SK-N-SH (cell line): Measurements from ENCODE around the gene CHCHD6. TPM values are rescaled to one million over a fixed set of nuclear protein-coding genes. Genes with fewer than 3 reads are reported as not detected.

Experiments used
- CTCF ChIA-PET: fragments of 300-600, 350-600 bp; formaldehyde crosslinking; extraction: SDS; loops from one replicate; lab custom pipeline; 2021; lab: Yijun Ruan, JAX
- POLR2A ChIA-PET: fragments of 350-600 bp; sonication (Branson Sonifier 250); formaldehyde crosslinking; extraction: SDS; loops from one replicate; lab custom pipeline; 2020; ENCODE audit warnings: antibody characterized with exemption, inconsistent platforms; lab: Yijun Ruan, JAX
- DNase-seq: peaks from one replicate; pipeline ENCODE4 v3.0.0; 2012
- H2AFZ ChIP-seq: fragments of 200-600 bp; sonication (generic); 2 replicates; pipeline ENCODE4 v1.8.1; 2016; ENCODE audit warnings: antibody characterized with exemption, mild to moderate bottlenecking, low read depth
- H3F3A ChIP-seq: fragments of 200-600 bp; sonication (generic); replicated peaks from 2 replicates; pipeline ENCODE3; 2016; ENCODE audit warnings: antibody characterized with exemption, mild to moderate bottlenecking; ENCODE audit not compliant: insufficient read depth
- H3K27ac ChIP-seq, 2 experiments: fragments of 200-500 bp in 1 of 2; fragments of 200-600 bp in 1 of 2; sonication (Bioruptor generic) in 1 of 2; sonication (generic), shearing (Covaris generic) in 1 of 2; 2 replicates each; pipeline versions ENCODE4 v1.5.1 to v1.6.1; 2014 to 2016; ENCODE audit warnings: low read depth in 2 of 2, inconsistent platforms in 1 of 2, low read length in 1 of 2, mild to moderate bottlenecking in 1 of 2, mixed read lengths in 1 of 2
- H3K27me3 ChIP-seq: fragments of 200-600 bp; sonication (generic), shearing (Covaris generic); 2 replicates; pipeline ENCODE4 v1.6.1; 2016; ENCODE audit warnings: mixed run types; ENCODE audit not compliant: insufficient read depth
- H3K36me3 ChIP-seq, 2 experiments: fragments of 200-500 bp in 1 of 2; fragments of 200-600 bp in 1 of 2; sonication (Bioruptor generic) in 1 of 2; sonication (generic) in 1 of 2; replicated peaks in 1 of 2; 2 replicates each; pipeline versions ENCODE3 to v1.5.1; 2014 to 2016; ENCODE audit warnings: low read length in 1 of 2, mild to moderate bottlenecking in 1 of 2; ENCODE audit not compliant: insufficient read depth in 2 of 2, control insufficient read depth in 1 of 2
- H3K4me1 ChIP-seq, 2 experiments: fragments of 200-500 bp in 1 of 2; fragments of 200-600 bp in 1 of 2; sonication (Bioruptor generic) in 1 of 2; sonication (generic), shearing (Covaris generic) in 1 of 2; 2 replicates each; pipeline versions ENCODE4 v1.5.1 to v1.6.1; 2014 to 2016; ENCODE audit warnings: low read depth in 1 of 2, low read length in 1 of 2, mixed run types in 1 of 2; ENCODE audit not compliant: insufficient read depth in 2 of 2, control insufficient read depth in 1 of 2
- H3K4me2 ChIP-seq: fragments of 200-600 bp; sonication (generic), shearing (Covaris generic); 2 replicates; pipeline ENCODE4 v1.6.1; 2017; ENCODE audit warnings: mixed run types
- H3K4me3 ChIP-seq, 2 experiments: fragments of 200-500 bp in 1 of 2; fragments of 200-600 bp in 1 of 2; sonication (Bioruptor generic) in 1 of 2; sonication (generic), shearing (Covaris generic) in 1 of 2; 2 replicates each; pipeline versions ENCODE4 v1.5.1 to v1.8.1; 2014 to 2016; ENCODE audit warnings: low read depth in 2 of 2, inconsistent platforms in 1 of 2, low read length in 1 of 2, mild to moderate bottlenecking in 1 of 2, mixed read lengths in 1 of 2, moderate library complexity in 1 of 2
- H3K79me2 ChIP-seq: fragments of 200-600 bp; sonication (generic); 2 replicates; pipeline ENCODE4 v1.8.1; 2017; ENCODE audit warnings: mild to moderate bottlenecking; ENCODE audit not compliant: insufficient read depth
- H3K9ac ChIP-seq: fragments of 200-600 bp; sonication (generic); 2 replicates; pipeline ENCODE4 v1.6.1; 2017; ENCODE audit warnings: mixed run types
- H3K9me2 ChIP-seq: fragments of 200-600 bp; sonication (generic); 2 replicates; pipeline ENCODE4 v1.6.1; 2017; ENCODE audit warnings: mixed run types
- H3K9me3 ChIP-seq: fragments of 200-600 bp; sonication (generic); 2 replicates; pipeline ENCODE4 v1.6.1; 2017; ENCODE audit warnings: mixed run types, mild to moderate bottlenecking, moderate library complexity
- H4K20me1 ChIP-seq: fragments of 200-600 bp; sonication (generic); 2 replicates; pipeline ENCODE4 v1.6.1; 2017; ENCODE audit warnings: mild to moderate bottlenecking, mixed run types; ENCODE audit not compliant: insufficient read depth
- EP300 ChIP-seq, 2 experiments: IDR thresholded peaks; 2 replicates each; pipeline versions ENCODE4 v1.4.0 to v1.6.1; 2012; ENCODE audit warnings: borderline replicate concordance in 1 of 2, low read depth in 1 of 2, low read length in 1 of 2
- GABPA ChIP-seq: IDR thresholded peaks from 2 replicates; pipeline ENCODE4 v1.4.0; 2012; ENCODE audit warnings: low read depth, mild to moderate bottlenecking
- GATA2 ChIP-seq: sonication (generic); formaldehyde crosslinking; IDR thresholded peaks from 2 replicates; pipeline ENCODE4 v1.5.0; 2020; ENCODE audit warnings: mild to moderate bottlenecking, missing genetic modification reagents
- JUND ChIP-seq: IDR thresholded peaks from 2 replicates; pipeline ENCODE4 v1.4.0; 2012
- NFIC ChIP-seq: IDR thresholded peaks from 2 replicates; pipeline ENCODE4 v1.4.0; 2012; ENCODE audit warnings: borderline replicate concordance
- NRF1 ChIP-seq: IDR thresholded peaks from 2 replicates; pipeline ENCODE4 v1.6.1; 2012; ENCODE audit warnings: low read depth, mild to moderate bottlenecking, low read length
- RAD21 ChIP-seq: IDR thresholded peaks from 2 replicates; pipeline ENCODE4 v1.6.1; 2012; ENCODE audit warnings: mild to moderate bottlenecking, low read length
- RFX5 ChIP-seq: IDR thresholded peaks from 2 replicates; pipeline ENCODE4 v1.6.1; 2012; ENCODE audit warnings: mild to moderate bottlenecking, improper control_type of control experiment, low read length
- YY1 ChIP-seq: IDR thresholded peaks from 2 replicates; pipeline ENCODE4 v1.4.0; 2012; ENCODE audit warnings: low read depth, mild to moderate bottlenecking
- WGBS: methylation state at CpG from one replicate; pipeline ENCODE4 v1.1.6; 2017; ENCODE audit warnings: low lambda C conversion rate; 5-methylcytosine and 5-hydroxymethylcytosine counted together
- polyA plus RNA-seq, 3 experiments: library from polyadenylated mRNA; depleted of rRNA; stranded (reverse); fragments of >200 nt; gene quantifications; 2 replicates each; pipeline ENCODE4 v1.2.3, GENCODE V29; 2012
- TF ChIP-seq, protein P1 (sequence below): IDR thresholded peaks from 2 replicates; pipeline ENCODE4; 2012
- TF ChIP-seq, protein P2 (sequence below): IDR thresholded peaks from 2 replicates; pipeline ENCODE4 v1.6.1; 2012; ENCODE audit warnings: mild to moderate bottlenecking, low read depth, low read length, moderate library complexity
- TF ChIP-seq, protein P3 (sequence below): IDR thresholded peaks from 2 replicates; pipeline ENCODE4 v1.4.0; 2012; ENCODE audit warnings: low read depth, borderline replicate concordance
- TF ChIP-seq, protein P4 (sequence below): IDR thresholded peaks from 2 replicates; pipeline ENCODE4 v1.4.0; 2012; ENCODE audit warnings: low read depth

The CHCHD6 gene
- polyA plus RNA-seq, 1 of the 3 experiments (the other 2 are of a cell fraction), result 42.5 TPM

DNA sequence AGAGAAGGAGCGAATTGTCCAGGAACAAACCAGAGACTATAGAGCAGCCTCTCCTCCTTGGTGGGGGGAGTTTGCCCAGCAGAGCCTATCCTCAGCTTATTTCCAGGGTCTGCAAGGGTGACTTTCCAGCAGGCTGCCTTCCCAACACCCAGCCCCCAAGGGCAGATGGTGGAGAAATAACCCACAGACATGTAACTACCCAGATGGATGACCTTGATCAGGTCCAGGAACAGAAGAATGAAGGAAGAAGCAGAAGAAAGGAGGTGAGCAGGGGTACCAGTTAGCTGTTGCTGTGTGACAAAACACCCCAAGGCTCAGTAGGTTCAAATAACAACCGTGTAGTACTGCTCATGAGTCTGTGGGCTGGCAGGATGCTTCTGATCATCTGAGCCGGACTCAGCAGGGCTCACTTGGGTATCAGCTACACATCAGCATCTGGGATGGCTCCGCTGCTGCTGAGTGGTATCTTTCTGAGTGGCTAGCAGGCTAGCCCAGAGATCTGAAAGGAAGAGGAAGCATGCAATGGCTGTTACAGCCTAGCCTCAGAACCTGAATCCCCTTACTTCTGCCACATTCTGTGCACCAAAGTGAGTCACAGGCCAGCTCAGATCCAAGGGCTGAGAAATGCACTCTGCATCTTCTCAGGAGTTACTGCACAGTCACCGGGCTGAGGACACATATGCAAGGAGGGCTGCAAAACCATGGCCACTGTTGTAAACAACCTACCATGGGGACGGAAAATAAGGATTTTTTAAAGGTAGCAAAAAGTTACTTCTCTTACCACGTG, 26.9 kb upstream of the CHCHD6 start:
- TF ChIP-seq, protein P1, sequence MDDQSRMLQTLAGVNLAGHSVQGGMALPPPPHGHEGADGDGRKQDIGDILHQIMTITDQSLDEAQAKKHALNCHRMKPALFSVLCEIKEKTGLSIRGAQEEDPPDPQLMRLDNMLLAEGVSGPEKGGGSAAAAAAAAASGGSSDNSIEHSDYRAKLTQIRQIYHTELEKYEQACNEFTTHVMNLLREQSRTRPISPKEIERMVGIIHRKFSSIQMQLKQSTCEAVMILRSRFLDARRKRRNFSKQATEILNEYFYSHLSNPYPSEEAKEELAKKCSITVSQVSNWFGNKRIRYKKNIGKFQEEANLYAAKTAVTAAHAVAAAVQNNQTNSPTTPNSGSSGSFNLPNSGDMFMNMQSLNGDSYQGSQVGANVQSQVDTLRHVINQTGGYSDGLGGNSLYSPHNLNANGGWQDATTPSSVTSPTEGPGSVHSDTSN, result no peak
- 72% methylated on average over 7 of the region's 7 CpGs for WGBS
- POLR2A ChIA-PET, result no interaction called here
- H3K9me2 ChIP-seq, result no peaks in the 10 kb centered on the region
- no peak overlapping the region for H3K4me2 ChIP-seq
- H4K20me1 ChIP-seq, result no peaks in the 10 kb centered on the region
- H2AFZ ChIP-seq, result no peak overlapping the region
- CTCF ChIA-PET, result interaction anchor here (1.0 to 6.7 kb wide), 8 partner anchors 10 to 871 kb away, joined by 3 to 172 read pairs (median 3); no protein-coding TSS in a partner anchor
- H3K27me3 ChIP-seq, result no peaks in the 10 kb centered on the region
- H3K4me3 ChIP-seq, result no peak overlapping the region
- H3K79me2 ChIP-seq, result no peaks in the 10 kb centered on the region
- no peak overlapping the region for H3K27ac ChIP-seq
- peaks cover 15 to 31% of the 10 kb centered on the region in 2 experiments; a peak in 3 of 4 replicates for H3K4me1 ChIP-seq
- H3F3A ChIP-seq, result no peaks in the 10 kb centered on the region
- DNase-seq, result no peak
- peaks cover 7% of the 10 kb centered on the region; the same call in 1 of the 2 replicates for H3K9me3 ChIP-seq
- H3K9ac ChIP-seq, result no peak overlapping the region
- H3K36me3 ChIP-seq, result no peaks in the 10 kb centered on the region

DNA sequence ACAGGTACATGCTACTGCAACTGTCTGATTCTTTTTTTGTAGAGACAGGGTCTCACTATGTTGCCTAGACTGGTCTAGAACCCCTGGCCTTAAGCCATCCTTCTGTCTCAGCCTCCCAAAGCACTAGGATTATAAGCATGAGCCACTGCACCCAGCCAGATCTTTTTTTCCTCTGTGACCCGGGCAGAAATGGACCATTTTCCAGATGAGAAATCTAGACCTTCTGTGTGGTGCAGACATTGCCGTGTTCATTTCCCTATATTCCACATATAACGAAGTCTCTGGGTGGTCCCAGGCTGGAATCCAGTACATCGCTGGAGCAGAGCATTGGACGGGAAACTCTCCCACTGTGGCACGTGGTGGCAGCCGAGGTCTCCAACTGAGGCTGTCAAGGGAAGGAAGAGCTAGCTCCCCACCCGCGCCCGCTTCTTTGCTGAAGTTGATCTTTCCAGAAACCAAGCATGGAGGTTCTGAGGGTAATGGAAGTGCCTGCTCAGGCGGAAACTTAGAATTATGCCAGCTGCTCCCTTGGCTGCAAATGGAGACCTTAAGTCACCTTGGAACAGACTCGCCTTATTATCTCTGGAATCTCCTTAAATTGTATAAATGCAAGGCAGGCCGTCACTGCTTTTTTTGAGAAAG, 26.1 kb upstream of the CHCHD6 start:
- Histone ChIP-seq H4K20me1 (no peaks in the 10 kb centered on the region), H3K9me3 (peaks cover 7% of the 10 kb centered on the region; the same call in 1 of the 2 replicates), H3K9ac (no peak overlapping the region), H3K4me1 (peaks cover 15 to 40% of the 10 kb centered on the region in 2 experiments; a peak in 3 of 4 replicates), H3K4me3 (no peak overlapping the region), H3K4me2 (no peak overlapping the region), H3K9me2 (no peaks in the 10 kb centered on the region), H3K36me3 (no peaks in the 10 kb centered on the region), H3K27ac (no peak overlapping the region), H3F3A (no peaks in the 10 kb centered on the region), H3K79me2 (no peaks in the 10 kb centered on the region), H3K27me3 (no peaks in the 10 kb centered on the region), H2AFZ (no peak overlapping the region)
- DNase-seq, result no peak
- ChIA-PET CTCF (interaction anchor here (1.0 to 6.9 kb wide), 16 partner anchors 11 to 870 kb away, joined by 3 to 172 read pairs (median 9); partner anchors contain the start of genes CHCHD6, CHST13, PLXNA1 and TXNRD3), POLR2A (no interaction called here)
- no peak for TF ChIP-seq GABPA
- TF ChIP-seq, protein P2, sequence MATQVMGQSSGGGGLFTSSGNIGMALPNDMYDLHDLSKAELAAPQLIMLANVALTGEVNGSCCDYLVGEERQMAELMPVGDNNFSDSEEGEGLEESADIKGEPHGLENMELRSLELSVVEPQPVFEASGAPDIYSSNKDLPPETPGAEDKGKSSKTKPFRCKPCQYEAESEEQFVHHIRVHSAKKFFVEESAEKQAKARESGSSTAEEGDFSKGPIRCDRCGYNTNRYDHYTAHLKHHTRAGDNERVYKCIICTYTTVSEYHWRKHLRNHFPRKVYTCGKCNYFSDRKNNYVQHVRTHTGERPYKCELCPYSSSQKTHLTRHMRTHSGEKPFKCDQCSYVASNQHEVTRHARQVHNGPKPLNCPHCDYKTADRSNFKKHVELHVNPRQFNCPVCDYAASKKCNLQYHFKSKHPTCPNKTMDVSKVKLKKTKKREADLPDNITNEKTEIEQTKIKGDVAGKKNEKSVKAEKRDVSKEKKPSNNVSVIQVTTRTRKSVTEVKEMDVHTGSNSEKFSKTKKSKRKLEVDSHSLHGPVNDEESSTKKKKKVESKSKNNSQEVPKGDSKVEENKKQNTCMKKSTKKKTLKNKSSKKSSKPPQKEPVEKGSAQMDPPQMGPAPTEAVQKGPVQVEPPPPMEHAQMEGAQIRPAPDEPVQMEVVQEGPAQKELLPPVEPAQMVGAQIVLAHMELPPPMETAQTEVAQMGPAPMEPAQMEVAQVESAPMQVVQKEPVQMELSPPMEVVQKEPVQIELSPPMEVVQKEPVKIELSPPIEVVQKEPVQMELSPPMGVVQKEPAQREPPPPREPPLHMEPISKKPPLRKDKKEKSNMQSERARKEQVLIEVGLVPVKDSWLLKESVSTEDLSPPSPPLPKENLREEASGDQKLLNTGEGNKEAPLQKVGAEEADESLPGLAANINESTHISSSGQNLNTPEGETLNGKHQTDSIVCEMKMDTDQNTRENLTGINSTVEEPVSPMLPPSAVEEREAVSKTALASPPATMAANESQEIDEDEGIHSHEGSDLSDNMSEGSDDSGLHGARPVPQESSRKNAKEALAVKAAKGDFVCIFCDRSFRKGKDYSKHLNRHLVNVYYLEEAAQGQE, result no peak
- no peak for TF ChIP-seq GATA2 (CRISPR knock-in tag)
- TF ChIP-seq, protein P3, sequence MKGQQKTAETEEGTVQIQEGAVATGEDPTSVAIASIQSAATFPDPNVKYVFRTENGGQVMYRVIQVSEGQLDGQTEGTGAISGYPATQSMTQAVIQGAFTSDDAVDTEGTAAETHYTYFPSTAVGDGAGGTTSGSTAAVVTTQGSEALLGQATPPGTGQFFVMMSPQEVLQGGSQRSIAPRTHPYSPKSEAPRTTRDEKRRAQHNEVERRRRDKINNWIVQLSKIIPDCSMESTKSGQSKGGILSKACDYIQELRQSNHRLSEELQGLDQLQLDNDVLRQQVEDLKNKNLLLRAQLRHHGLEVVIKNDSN, result no peak
- TF ChIP-seq, protein P4, sequence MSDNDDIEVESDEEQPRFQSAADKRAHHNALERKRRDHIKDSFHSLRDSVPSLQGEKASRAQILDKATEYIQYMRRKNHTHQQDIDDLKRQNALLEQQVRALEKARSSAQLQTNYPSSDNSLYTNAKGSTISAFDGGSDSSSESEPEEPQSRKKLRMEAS, result no peak
- no peak for TF ChIP-seq JUND
- no peak for TF ChIP-seq RAD21
- no peak for TF ChIP-seq EP300 (IDR thresholded peaks at IDR 0.05; ENCODE audit: borderline replicate concordance in 1 of 2, low read depth in 1 of 2, low read length in 1 of 2)
- TF ChIP-seq RFX5, result no peak
- TF ChIP-seq NRF1, result no peak
- no peak for TF ChIP-seq NFIC
- TF ChIP-seq, protein P1, result no peak
- no peak for TF ChIP-seq YY1
- WGBS, result 90% methylated on average over 13 of the region's 13 CpGs
